ENCODE measurements around the gene VWA8.
"Not testable (repeated sequence)": the region's sequence is repeated elsewhere in the genome, so short reads cannot be mapped to it uniquely, and the experiment has no call there.

Gene VWA8

DNA sequence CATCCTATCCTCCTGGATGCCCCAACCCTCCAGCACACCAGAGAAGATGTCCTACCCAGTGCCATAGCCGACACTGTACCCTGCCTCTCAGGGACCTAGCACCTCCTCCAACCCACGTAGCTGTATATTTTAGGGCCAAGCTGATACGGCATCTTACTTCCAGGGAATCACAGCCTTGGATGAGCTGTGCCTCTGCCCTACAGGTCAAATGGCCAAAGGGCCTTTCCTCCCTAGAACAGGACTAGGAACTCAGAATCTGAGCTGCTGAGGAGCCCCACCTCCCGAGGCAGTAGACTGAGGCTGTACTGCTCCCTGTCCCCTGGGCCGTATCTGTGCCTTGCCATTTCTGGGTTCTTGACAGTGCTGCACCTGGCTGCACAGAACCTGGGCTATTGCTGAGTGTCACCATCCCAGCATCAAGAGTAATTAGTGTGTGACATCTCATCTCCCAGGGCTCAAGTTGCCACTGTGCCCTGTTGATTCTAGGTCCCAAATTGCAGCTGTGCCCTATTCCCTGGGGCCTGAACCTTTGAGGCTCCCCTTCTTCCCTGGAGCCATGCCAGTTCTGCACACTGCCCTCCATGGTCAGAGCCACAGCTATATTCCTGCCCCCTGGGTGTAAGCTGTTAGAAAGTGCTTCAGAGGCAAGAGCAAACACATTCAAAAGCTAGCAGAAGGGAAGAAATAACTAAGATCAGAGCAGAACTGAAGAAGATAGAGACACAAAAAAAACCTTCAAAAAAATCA is 41.0 kb downstream of the VWA8 start:
- no peak for DNase-seq

DNA sequence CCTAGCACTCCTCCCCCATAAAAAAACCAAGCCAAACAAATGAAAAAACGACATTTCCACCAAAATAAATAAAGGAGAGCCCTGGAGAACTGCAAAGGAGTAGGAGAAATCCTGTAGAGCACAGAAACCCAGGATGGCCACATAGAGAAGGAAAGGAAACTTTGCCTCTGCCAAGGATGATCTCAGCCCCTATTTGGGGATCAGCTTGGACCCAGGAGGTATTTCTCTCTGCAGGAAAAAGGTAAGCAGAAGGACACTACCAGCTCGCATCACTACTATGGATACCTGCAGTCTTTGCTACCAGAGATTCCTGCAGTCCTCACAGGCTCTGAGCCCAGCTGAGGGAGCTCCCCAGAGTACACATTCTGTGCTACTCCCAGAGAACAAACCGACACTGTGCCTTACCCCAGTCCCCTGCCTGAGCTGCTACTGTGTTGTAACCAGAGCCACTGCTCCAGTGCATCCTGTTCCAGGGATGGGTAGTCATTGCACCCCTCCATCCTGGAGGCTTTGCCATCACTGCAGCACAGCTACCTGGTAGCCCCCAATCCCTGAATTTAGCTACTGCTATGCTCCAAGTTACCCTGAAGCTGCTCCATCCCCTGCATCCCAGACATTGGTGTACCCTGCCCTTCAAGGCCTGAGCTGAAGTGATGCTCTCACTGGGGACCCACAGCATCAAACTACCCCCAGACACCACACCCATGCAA is 41.7 kb downstream of the VWA8 start:
- DNase-seq, result no peak

DNA sequence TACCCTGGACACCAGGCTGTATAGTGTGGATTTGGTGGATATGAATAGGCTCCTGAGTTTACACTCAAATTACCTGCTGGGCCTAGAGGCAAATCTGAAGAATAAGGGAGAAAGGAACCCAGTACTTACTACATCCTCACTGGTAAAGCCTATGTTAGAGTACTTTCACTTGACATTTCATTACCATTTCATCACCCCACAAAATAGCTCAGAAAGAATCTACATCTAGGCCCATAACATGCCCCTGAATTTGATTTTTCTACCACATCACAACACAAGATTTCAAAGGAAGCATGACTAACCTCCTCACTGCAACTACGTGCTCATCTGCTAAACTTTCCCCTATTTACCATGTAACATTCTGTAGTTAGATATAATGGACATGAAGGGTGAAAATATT is 43.3 kb downstream of the VWA8 start:
- DNase-seq, result no peak

GRCh38 chr13:41916173-41916954 is 44.5 kb downstream of the VWA8 start:
- peak; percentile 74 for DNase-seq

GRCh38 chr13:41915081-41915480 is 45.8 kb downstream of the VWA8 start:
- DNase-seq, result no peak

DNA sequence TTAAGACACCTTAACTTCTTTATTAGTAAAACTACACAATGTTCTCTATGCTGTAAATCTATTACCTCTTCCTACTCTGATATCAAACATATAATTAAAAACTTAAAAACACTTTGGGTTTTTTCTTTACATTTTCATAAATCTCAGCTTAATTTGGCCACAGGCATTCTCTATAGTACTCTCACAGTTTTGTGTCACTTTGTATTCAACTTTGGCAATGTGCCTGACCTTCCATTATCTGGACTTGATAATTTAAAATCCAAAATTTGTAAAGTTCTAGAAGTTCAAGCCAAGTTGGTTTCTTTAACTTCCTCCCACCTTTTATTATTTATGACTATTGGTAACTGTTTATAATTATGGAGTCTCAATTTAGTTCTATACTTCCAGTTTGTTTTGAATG is 46.4 kb downstream of the VWA8 start:
- DNase-seq, result no peak

GRCh38 chr13:41909506-41909905 is 51.4 kb downstream of the VWA8 start:
- DNase-seq, result no peak

GRCh38 chr13:41905600-41906254 is 55.2 kb downstream of the VWA8 start:
- peak; percentile 73 for DNase-seq

GRCh38 chr13:41900918-41901317 is 60.0 kb downstream of the VWA8 start:
- DNase-seq, result no peak

DNA sequence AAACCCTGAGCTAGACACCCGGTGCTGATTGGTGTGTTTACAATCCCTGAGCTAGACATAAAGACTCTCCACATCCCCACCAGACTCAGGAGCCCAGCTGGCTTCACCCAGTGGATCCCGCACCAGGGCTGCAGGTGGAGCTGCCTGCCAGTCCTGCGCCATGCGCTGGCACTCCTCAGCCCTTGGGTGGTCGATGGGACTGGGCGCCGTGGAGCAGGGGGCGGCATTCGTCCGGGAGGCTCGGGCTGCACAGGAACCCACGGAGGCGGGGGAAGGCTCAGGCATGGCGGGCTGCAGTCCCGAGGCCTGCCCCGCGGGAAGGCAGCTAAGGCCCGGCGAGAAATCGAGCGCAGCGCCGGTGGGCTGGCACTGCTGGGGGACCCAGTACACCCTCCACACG is 62.5 kb downstream of the VWA8 start:
- not testable (repeated sequence) for DNase-seq

DNA sequence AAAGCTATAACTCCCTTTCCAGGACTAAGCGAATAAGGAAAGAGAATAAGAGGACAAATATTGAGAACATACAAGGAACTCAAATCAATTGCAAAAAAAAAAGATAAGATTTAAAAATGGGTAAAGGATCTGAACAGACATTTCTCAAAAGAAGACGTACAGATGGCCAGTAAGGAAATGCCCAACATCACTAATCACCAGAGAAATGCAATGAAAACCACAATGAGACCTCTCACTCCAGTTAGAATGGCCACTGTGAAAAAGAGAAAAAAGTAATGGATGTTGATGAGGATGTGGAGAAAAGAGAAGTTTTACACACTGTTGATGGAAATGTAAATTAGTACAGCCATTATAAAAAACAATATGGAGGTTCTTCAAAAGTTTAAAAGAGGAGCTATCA is 63.8 kb downstream of the VWA8 start:
- DNase-seq, result no peak

- no peak for DNase-seq
Measured at GRCh38 chr13:41895478-41895877, 65.4 kb downstream of the VWA8 start.

GRCh38 chr13:41891119-41891518 is 69.8 kb downstream of the VWA8 start:
- DNase-seq, result no peak

DNA sequence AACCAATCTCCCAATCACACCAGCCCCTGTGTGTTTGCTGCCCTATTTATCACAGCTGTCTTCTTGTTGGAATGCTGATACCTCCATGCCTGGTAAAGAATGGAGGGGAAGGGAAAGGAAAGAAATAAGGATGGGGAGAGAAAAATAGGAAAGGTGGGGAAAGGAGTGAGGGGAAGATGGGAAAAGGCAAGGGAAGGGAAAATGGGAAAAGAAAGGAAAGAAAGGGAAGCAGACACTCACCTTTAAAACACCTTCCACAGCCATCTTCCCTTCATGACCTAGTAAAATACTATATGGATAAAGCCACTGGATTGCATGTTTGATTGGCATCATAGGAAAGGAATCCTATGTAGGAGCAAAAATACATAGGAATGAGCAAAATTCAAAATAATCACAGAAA is 77.8 kb downstream of the VWA8 start:
- DNase-seq, result no peak

- not testable (repeated sequence) for DNase-seq
Measured at GRCh38 chr13:41881890-41882289, 79.0 kb downstream of the VWA8 start.

DNA sequence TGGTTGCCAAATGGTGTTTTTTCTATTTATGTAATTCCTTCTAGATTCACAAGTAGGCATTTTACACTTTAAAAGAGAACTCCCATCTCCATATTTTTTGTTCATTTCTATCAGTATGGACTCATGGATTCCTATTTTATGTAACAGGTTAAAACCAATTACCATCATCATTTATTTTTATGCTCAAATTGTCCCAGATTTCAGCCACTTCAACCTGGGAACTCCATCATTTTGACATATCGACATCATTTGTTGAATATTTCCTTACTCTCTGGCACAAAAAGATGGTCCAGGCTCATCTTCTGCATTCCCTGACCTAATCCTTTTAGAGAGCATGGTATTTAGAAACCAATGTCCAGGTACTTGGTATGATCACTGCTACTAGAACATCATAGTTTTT is 79.9 kb downstream of the VWA8 start:
- no peak for DNase-seq

- DNase-seq, result peak; percentile 74
Measured at GRCh38 chr13:41864658-41865057, 96.3 kb downstream of the VWA8 start.

- not testable (repeated sequence) for DNase-seq
Measured at GRCh38 chr13:41862659-41863058, 98.2 kb downstream of the VWA8 start.

- no peak for DNase-seq
Measured at GRCh38 chr13:41859565-41859964, 101.3 kb downstream of the VWA8 start.

GRCh38 chr13:41858780-41859179 is 102.1 kb downstream of the VWA8 start:
- DNase-seq, result no peak

GRCh38 chr13:41854758-41855157 is 106.2 kb downstream of the VWA8 start:
- DNase-seq, result no peak

GRCh38 chr13:41851351-41851750 is 109.6 kb downstream of the VWA8 start:
- DNase-seq, result no peak
